Left ventricle myocardium inferior (tissue), 1 donor: ENCODE measurements around the gene IFT122. TPM values are rescaled to one million over a fixed set of nuclear protein-coding genes. Genes with fewer than 3 reads are reported as not detected.

Experiments
- DNase-seq: peaks from one replicate; pipeline ENCODE4 v3.0.0-alpha.2; 2020
- H3K27ac ChIP-seq: fragments of 200-600 bp; replicated peaks from 2 replicates; pipeline ENCODE4 v1.8.0; 2021
- H3K27me3 ChIP-seq: fragments of 200-600 bp; 2 replicates; pipeline ENCODE4 v1.8.0; 2021; ENCODE audit warnings: low read depth
- H3K36me3 ChIP-seq: fragments of 200-600 bp; 2 replicates; pipeline ENCODE4 v1.8.0; 2021
- H3K4me1 ChIP-seq: fragments of 200-600 bp; 2 replicates; pipeline ENCODE4 v1.8.0; 2021
- H3K4me3 ChIP-seq: fragments of 200-600 bp; 2 replicates; pipeline ENCODE4 v1.8.0; 2021; ENCODE audit warnings: mild to moderate bottlenecking, moderate library complexity
- H3K9me3 ChIP-seq: fragments of 200-600 bp; replicated peaks from 2 replicates; pipeline ENCODE4 v1.8.0; 2021
- intact Hi-C: fragments of 100-400 bp; cut with micrococcal nuclease; formaldehyde crosslinking; loops from one replicate; pipeline ENCODE4 v1.11.0; 2022
- total RNA-seq: library from RNA; stranded (reverse); fragmentation: NEBNext Ultra II Directional; extraction: Animal tissue kit (Norgen Biotek cat#: 25700); gene quantifications from one replicate; pipeline ENCODE4 v1.2.1, GENCODE V29; 2021
- TF ChIP-seq, protein P1 (sequence below): fragments of 200-600 bp; IDR thresholded peaks from 2 replicates; pipeline ENCODE4 v1.8.0; 2021; ENCODE audit warnings: antibody characterized with exemption, mild to moderate bottlenecking, borderline replicate concordance
- donor health status: DM: no; HTN: yes; CAD: no; lungs with severe emphysema.

The IFT122 gene
- total RNA-seq, 1 donor from 2014 or later = 16.5 TPM

DNA sequence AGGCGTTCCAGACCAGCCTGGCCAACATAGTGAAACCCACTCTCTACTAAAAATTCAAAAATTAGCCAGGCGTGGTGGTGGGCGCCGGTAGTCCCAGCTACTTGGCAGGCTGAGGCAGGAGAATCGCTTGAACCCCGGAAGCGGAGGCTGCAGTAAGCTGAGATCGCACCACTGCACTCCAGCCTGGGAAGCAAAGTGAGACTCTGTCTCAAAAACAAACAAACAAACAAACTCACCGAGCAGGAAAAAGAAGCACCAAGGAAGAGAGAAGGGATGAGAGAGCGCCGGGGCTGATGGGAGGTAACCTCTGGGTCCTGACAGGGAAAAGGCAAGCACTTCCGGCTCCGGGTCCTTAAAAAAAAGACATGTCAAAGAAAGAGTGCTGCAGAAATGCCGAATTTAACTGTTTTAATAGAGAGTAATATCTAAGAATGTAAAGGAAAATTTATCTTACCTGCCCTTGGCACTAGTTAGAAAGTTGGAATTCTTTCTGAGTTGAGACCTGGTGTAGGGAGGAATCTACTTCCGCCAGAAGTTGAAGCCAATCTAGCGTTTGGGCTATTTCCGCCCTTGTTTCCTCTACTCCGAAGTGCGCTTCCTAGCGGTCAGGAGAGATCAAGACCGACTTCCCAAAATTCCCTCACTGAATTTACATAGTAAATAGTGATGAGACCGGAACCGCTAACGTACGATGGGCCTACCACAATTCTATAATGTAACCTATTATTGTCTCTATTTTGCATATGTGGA, 40.7 kb upstream of the IFT122 start:
- TF ChIP-seq, protein P1, sequence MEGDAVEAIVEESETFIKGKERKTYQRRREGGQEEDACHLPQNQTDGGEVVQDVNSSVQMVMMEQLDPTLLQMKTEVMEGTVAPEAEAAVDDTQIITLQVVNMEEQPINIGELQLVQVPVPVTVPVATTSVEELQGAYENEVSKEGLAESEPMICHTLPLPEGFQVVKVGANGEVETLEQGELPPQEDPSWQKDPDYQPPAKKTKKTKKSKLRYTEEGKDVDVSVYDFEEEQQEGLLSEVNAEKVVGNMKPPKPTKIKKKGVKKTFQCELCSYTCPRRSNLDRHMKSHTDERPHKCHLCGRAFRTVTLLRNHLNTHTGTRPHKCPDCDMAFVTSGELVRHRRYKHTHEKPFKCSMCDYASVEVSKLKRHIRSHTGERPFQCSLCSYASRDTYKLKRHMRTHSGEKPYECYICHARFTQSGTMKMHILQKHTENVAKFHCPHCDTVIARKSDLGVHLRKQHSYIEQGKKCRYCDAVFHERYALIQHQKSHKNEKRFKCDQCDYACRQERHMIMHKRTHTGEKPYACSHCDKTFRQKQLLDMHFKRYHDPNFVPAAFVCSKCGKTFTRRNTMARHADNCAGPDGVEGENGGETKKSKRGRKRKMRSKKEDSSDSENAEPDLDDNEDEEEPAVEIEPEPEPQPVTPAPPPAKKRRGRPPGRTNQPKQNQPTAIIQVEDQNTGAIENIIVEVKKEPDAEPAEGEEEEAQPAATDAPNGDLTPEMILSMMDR = peak; percentile 83
- DNase-seq = peak; percentile 72
- intact Hi-C loops = no loop called here
- peaks cover 10% of the 10 kb centered on the region for H3K36me3 ChIP-seq
- H3K4me1 ChIP-seq = peaks cover 42% of the 10 kb centered on the region
- H3K27ac ChIP-seq = peak overlapping the region; percentile 94
- H3K9me3 ChIP-seq = no peaks in the 10 kb centered on the region
- no peaks in the 10 kb centered on the region for H3K27me3 ChIP-seq
- H3K4me3 ChIP-seq = peak overlapping the region; percentile 93

DNA sequence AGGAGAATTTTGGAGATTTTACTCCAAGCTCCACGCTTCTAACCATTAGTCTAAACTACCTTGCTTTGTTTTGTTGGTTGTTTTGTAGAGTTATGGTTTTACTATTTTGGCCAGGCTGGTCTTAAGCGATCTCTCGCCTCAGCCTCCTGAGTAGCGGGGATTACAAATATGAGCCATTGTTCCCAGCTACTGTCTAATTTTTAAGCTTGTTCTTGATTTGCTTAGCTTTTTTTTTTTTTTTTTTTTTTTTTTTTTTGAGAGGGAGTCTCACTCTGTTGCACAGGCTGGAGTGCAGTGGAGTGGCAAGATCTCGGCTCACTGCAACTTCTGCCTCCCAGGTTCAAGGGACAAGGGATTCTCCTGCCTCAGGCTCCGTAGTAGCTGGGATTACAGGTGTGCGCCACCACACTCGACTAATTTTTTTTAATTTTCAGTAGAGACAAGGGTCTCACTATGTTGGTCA, 40.1 kb upstream of the IFT122 start:
- Histone ChIP-seq H3K4me3 (peak overlapping the region; percentile 93), H3K27ac (peak overlapping the region; percentile 94), H3K36me3 (peaks cover 10% of the 10 kb centered on the region), H3K4me1 (peaks cover 41% of the 10 kb centered on the region), H3K9me3 (no peaks in the 10 kb centered on the region), H3K27me3 (no peaks in the 10 kb centered on the region)
- TF ChIP-seq, protein P1 = peak; percentile 13
- intact Hi-C loops = no loop called here
- DNase-seq = no peak

DNA sequence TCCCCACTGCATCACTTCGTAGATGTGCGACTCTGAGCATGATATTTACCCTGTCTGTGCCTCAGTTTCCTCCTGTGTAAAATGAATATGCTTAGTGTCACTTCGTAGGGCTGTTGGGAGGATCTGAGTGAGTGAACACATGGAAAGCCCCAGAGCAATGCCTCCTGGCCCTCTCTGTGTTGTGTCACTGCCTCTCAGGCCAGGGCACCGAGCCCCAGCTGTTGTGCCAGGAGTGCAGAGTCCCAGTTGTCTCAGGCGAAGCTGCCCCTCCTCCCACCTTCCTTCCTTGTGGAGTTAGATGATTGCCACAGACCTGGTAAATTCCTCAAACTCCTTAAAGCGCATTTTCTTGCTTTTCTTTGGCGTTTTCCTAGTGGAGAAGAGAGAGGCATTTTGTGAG, 37.8 kb upstream of the IFT122 start:
- Histone ChIP-seq H3K27me3 (no peaks in the 10 kb centered on the region), H3K36me3 (no peaks in the 10 kb centered on the region), H3K4me1 (peaks cover 21% of the 10 kb centered on the region), H3K9me3 (no peaks in the 10 kb centered on the region), H3K4me3 (no peak overlapping the region), H3K27ac (no peak overlapping the region)
- DNase-seq = no peak
- TF ChIP-seq, protein P1 = no peak
- intact Hi-C loops = no loop called here

DNA sequence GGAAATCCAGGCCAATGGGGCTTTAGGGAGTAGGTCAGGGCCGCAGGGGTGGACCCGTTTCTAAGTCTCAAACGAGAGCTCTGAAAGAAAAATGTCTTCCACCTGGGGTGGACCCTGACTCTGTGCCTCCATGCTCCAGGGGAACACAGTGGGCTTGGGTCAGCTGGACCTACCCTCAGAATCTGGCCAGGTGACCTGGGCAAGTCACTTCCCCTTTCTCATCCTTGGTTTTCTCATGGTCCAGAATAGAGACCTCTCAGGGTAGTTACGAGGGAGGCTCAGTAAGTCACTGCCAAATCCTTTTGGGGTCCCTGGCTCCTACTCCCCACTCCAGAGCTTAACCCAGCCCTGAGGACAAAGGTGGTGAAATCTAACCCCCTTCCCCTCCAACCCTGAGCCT, 37.4 kb upstream of the IFT122 start:
- no peak for DNase-seq
- H3K4me1 ChIP-seq = peaks cover 17% of the 10 kb centered on the region
- intact Hi-C loops = no loop called here

DNA sequence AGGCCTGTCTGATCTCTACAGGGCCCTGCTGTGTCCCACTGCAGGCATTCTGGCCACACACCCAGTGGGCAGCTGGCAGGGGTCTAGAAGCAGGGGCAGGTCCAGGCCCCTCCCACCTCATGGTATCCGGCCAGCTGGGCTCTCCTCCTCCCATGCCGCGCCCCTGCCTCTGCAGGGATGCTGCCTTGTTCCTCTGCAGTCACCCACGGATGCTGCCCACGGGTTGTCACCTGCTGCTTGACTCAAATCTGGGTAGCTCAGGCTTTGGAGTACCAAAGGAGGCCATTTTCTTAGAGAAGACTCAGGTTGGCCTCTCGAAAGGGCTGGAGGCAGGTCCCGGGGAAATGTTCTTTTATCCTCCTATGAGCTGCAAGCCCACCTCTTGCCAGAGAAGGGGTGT, 36.6 kb upstream of the IFT122 start:
- Histone ChIP-seq H3K27me3 (no peaks in the 10 kb centered on the region), H3K4me3 (no peak overlapping the region), H3K4me1 (peaks cover 9% of the 10 kb centered on the region), H3K36me3 (no peaks in the 10 kb centered on the region), H3K9me3 (no peaks in the 10 kb centered on the region), H3K27ac (no peak overlapping the region)
- TF ChIP-seq, protein P1 = no peak
- no peak for DNase-seq
- intact Hi-C loops = no loop called here

More for the DNA sequence above, 37.4 kb upstream of the IFT122 start:
- TF ChIP-seq, protein P1 = no peak
- H3K27ac ChIP-seq = no peak overlapping the region
- no peaks in the 10 kb centered on the region for H3K36me3 ChIP-seq
- no peak overlapping the region for H3K4me3 ChIP-seq
- H3K27me3 ChIP-seq = no peaks in the 10 kb centered on the region
- no peaks in the 10 kb centered on the region for H3K9me3 ChIP-seq
